ENCODE results near the gene APBA2. TPM values are rescaled to one million over a fixed set of nuclear protein-coding genes. Genes with fewer than 3 reads are reported as not detected.

APBA2 gene
- total RNA-seq, 1 donor from 2014 or later, result 0.24 TPM

DNA sequence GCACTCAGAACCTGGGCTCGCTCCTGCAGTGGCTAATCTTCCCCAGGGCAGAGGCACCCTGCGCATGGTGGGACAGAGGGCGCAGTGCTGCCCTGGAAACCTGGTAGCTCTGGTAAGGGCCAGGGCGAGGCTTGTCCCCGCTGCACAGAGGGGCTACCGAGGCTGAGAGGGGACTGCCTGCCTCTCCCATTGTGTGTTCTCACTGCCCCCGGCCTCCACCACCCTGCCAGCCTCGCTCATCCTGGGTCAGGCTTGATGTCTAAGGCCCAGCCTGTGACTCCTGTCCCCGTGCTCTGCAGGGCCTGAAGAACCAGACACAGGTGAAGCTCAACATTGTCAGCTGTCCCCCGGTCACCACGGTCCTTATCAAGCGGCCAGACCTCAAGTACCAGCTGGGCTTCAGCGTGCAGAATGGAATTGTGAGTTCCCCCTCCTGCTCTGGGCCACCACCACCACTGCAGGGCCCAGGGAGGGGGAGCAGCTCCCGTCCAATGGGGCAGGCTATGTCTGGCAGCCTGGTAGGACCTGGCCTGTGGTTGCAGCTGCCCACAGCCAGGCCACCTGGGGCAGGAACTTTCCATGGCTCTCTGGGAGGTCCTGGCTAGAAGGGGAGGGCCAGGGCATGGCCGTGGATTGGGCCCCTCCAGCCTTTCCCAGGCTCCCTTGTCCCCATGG is 222.3 kb downstream of the APBA2 start:
- no peak for ATAC-seq

DNA sequence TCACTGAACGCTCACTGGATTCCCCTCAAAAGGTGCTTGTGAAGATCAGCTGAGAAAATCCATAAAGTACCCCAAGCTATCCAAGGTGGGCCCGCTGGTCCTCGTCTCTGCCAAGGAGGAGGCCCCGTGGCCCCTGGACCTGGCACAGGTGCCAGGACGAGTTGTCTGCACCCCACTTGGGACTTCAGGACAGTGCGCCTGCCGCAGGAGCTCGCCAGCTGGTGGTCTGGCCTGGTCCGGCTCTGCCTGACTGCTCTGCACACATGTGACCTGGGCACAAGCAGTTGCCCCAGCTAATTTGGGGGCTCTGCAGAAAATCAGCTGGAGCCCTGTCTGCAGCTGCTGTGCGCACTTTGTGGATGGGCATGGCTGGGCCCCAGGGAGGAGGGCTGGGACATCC is 224.0 kb downstream of the APBA2 start:
- ATAC-seq, result no peak

DNA sequence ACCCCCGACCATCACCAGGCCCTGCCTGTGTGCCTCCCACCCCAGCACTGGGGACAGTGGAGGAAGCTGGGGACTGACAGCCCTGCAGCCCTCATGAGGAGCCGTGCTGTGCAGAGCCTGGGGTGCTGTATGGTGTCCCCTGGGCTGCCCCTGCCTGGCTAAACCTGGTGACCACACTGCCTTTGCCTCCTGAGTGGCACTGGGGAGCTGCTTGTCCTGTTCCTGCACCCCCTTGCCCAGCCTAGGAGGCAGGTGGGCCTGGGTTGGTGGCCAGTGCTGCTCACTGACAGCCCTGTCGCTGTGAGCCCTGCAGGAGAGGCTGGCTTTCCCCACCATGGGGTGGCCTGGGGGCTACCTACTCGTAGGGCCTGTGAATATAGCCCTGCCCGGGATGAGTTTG is 224.4 kb downstream of the APBA2 start:
- no peak for ATAC-seq

DNA sequence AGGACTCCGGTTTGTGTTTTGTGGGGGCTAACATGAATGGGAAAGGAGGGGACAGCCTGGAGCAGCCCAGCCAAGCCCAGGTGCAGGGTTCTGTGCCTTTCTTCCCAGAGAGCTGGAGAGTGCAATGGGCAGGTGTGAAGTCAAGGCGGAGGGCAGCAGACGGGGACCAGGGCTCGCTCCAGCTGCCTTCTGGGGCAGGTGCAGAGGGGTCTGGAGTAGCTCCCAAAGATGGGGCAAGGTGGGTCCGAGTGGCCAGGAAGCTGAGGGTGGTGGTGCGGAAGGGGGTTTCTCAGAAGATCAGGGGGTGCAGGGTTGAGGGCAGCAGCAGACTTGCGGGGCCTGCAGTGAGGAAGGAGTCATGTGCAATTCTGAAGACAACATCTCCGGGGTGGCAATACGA is 225.0 kb downstream of the APBA2 start:
- no peak for ATAC-seq

DNA sequence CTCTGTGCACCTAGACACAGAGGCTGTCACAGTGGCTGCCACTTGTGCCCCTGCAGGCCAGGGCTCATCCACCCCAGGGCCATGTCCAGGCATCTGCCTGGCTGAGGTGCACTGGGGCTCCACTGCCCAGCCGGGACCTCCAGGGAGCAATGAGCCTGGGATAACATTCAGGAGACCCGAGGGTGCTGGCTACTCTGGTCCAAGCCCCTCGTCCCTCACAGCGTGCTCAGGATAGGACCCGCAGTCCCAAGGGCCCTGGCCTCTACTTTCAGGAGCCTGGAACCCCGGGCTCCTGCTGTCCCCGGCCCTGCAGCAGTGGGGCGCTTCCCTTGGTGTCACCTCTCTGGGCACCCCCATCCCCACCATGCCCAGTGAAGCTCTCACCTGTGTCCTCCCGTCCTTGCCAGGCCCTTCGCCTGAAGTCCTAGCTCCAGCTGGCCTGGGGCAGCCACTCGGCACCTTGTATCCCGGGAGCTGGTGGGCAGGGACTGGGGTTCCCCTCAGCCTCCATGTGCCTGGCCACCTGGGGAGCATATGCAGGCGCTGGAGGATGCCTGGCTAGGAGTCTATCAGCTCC is 226.0 kb downstream of the APBA2 start:
- ATAC-seq, result no peak

DNA sequence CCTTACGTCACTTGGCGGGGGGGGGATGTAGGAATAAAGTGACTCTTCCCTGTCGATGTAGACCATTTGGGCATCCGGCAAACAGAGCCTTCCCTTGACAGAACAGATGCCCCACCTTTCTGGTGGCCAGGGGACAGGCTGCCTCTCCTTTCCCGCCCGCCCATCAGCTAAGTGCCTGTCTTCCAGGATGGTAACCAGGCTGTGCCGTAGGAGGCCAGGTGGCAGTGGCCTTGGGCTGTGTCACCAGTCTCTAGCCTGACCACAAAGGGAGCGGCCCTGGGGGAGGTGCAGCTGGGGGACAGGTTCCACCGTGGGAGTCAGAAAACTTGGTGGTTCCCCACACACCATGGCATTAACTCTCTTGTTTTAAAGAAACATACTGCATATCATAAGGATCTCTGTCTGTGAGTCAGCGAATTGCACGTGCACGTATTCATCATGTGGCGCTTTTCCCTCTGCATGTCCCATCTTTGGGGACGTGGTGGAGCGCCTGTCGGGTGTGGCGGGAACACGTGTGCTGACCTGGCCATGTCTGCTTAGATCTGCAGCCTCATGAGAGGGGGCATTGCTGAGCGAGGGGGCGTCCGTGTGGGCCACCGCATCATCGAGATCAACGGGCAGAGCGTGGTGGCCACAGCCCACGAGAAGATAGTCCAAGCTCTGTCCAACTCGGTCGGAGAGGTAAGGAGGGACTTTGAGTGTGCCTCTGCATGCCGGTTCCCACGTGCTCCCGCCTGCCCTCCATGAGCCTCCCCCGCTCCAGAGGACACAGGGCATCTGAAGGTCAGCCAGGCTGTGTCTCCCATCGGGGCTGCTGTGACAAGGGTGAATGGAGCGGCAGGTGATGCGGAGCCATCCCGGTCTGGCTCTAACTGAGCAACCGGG is 227.8 kb downstream of the APBA2 start:
- ATAC-seq, result no peak

DNA sequence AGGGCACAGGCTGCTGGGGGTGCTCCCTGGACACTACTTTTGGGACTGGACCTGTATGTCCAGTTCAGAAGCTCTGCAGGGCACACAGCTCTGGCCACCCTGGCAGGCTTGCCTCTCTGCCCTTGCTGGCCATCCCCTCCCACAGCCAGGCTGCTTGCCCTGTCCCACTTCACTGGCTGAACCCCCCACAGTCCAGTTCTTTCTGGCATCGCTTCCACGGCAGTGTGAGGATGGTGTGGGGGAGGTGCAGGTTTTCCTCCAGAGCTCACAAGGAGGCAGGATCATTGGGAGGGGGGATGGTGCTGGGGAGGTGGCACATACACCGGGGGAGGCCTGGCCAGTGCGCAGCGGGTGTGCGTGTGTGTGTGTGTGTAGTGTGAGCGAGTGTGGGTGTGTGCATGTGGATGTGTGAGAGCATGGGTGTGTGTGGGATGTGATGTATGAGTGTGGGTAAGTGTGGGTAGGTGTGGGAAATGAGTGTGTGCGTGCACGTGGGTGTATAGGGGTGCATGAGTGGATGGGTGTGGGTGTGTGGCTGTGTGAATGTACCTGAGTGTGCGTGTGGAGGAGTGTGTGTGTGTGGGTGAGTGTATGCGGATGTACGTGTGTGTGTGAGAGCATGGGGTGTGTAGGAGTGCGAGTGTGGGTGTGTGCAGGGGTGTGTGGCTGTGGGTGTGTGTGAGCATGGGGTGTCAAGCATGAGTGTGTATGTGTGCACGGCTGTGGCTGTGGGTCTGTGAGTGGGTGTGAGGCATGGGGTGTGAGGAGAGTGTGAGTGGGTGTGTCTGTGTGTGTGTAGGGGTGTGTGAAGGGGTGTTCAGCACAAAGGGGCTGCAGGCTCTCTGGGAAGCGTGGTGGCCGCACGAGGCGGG is 228.7 kb downstream of the APBA2 start:
- no peak for ATAC-seq

DNA sequence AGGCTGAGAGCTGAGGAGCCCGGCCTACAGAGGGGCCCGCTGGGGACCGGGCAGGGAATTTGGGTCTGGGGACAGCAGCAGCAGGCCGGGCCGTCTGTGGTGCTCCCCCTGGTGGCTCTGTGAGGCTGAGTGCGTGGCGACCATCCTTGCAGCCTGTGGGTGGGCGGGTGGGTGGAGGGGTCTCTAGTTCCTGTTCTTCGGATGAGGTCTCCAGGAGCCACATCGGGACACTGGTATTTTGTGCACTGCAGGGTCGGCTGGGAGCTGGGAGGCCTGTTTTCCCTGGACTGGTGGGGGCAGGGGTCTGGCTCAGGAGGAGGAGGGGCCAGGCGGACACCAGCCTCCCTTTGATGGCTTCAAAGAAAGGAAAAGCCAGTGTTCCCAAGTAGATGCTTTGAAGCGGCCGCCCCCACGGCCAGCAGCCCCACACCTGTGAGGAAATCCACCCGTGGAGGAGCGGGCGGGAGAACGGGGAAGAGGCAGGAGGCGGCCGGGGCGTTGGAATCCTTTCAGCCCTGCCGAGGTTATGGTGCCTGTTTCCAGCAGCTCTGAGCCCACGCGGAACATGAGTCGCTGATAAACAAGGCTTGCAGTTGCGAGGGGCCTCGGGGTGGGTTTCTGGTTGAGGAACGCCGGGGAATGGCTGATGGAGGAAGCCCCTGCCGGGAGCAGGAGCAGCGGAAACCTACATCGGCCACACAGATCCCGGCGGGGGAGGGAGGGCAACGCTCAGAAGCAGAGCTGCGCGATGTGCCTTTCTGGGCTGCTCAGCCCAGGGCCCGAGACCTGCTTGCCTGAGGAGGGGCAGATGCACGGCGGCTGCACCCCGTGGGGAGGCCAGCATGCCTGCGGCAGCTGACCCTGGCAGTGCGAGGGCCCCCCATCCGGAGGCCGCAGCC is 229.6 kb downstream of the APBA2 start:
- no peak for ATAC-seq

DNA sequence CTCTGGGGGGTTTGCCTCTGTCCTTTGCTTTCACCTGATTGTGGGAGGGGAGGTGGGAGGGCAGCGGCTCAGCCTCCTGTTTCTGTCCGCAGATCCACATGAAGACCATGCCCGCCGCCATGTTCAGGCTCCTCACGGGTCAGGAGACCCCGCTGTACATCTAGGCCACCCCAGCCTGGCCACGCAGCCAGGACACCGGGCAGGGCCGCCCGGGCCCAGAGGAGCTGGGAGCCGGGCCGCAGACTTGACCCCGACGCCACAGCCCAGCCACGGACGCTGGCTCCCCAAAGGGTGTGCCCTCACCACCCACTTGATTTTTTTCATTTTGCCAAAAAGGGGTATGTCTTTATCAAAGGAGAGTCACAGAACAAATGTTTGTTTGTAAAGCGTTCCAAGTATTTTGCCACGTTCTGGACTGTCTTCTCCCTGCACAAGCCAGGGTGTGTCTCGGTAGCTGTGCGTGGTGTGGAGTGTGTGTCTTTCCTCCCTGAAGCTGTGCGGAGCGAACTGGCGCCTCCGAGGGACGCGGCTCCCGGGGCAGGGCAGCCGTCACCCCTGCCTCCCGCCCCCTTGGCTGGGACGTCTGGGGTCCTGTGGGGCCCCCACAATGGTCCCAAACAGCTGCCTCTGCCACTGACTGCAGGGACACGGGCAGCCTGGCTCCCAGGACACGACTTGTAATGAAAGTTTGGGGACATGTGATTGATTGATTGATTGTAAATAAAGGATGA is 231.4 kb downstream of the APBA2 start:
- ATAC-seq, result no peak

DNA sequence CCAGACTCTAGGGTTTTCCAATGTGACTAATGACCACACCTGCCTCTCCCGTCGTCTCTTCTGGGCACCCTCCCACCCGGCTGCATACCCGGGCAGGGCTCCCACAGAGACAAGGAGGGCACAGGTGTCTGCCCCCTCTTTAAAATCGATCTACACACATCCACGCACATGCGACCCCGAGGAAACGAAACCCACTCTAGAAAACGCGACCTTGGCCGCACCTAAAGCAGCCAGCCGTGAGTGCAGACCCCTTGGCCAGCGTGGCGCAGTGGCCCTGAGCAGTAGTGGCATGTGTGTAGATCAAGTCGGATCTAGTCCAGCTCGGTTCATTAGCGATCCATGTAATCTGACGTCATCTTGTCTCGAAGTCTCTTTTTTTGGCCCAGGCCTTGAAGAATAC is 232.0 kb downstream of the APBA2 start:
- no peak for ATAC-seq

DNA sequence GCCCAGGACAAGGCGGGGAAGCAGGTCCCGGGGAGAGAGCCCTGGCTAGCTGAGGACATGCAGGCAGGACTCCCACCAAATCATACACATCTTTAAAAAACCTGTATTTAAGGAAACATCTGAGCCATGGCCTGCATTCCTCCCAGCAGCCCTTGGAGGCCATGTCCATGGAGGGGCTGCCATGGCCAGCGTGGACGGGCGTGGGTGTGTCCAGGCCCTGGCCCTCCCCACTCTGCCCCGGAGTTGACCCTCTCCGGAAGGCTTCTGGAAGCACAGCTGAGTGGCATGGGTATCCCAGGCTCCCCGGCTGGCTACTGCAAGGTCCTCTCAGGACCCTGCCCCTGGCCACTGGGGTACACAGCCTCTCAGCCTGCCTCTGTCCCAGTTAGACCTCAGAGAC is 234.1 kb downstream of the APBA2 start:
- ATAC-seq, result no peak

DNA sequence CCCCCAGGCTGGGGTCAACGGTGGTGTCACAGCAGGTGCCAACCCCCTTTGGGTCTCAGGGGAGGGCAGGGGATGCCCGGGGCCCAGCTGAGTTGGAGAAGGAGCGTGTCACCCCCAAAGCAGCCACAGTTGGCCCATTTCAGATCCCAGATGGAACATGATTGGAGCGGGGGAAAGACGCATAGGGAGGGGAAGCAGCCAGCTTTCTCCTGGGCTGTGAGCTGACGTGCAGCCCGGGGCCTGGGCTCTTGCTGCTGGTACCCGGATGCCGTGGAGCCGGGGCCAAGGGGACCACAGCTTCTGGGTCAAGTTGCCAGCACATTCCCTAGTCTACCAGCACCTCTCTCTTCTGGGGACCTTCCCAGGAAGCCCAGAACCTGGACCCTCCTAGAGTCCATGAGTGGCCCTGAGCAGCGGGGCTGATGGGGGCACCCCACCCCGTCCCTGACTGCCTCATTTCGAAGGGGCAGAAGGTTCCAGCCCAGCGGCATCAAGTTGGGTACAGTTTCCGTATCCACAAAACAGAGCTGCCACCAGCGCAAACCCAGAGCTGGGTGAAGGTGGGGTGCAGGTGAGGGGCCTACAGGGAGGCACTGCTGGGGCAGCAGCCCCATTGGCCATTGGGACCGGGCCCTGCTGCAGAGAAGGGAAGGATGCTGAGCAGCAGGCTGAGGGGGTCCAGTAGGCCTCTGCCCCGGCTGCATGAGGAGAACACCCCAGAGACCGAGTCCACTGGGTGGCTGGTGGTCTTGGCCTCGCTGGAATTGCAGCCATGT is 235.0 kb downstream of the APBA2 start:
- no peak for ATAC-seq

DNA sequence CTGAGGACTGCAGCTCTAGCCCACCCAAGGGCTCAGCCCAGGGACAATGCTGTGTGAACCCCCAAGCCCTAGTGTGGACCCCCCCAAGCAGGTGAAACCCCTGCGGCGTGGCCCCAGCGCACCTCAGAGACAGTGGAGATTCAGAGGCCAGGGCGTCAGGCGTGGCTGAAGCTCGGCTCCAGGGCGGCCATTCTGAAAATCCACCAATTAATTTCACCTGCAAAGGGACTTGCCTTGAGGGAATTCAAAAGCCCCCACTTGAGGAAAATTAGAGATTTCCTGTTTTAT is 235.5 kb downstream of the APBA2 start:
- no peak for ATAC-seq

DNA sequence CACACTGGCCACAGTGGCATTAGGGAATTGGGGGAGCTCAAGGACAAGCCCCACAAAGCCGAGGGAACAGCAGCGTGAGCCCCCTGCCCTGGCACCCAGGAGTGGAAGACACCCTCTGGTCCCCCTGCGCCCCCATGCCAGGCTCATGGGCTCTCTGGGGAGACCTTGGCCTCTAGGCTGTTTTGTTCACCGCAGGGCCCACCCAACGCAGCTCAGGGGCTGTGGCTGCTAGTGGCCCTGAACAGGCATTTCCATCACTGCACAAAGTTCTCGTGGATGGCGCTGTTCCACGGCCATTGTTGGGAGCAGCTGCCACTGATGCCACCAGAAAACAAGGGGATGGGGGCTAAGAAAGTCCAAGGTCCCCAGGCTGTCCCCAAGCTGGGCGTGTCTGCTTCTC is 236.1 kb downstream of the APBA2 start:
- ATAC-seq, result no peak

DNA sequence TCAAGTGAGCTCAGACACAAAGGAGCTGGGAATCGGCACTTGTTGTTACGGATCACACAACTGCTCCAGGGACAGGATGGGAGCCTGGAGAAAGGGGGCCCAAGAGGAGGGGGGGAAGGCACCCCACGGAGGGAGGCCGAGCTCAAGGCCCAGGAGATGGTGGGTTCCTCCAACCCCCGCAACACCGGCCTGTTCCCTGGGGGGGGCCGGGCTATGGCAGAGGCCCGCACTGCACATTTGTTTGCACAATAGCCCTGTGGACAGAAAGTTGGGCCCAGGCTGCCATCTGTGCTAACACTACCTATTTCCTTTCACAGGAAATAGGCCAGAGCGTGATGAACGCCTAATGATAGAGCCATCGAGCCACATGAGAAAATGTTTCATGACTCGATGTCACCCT is 236.7 kb downstream of the APBA2 start:
- ATAC-seq, result no peak

DNA sequence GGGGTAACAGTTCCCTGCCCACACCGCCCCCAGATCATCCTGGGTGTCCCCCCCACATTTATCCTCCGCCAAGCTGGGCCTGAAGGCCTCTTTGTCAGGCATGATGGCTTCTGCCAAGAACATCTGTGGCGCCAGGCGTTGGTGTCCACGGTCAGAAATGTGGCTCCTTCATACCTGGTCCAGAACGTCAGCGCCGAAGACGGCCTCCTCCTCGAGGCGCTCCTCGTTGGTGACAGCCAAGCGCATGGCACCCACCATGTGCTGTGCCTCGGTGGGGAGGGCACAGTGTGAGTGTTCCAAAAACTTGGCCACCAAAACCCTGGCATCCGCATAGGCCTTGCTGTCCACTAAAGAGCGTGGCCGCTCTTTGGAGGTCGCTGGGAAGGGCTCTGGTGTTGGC is 237.4 kb downstream of the APBA2 start:
- ATAC-seq, result no peak

DNA sequence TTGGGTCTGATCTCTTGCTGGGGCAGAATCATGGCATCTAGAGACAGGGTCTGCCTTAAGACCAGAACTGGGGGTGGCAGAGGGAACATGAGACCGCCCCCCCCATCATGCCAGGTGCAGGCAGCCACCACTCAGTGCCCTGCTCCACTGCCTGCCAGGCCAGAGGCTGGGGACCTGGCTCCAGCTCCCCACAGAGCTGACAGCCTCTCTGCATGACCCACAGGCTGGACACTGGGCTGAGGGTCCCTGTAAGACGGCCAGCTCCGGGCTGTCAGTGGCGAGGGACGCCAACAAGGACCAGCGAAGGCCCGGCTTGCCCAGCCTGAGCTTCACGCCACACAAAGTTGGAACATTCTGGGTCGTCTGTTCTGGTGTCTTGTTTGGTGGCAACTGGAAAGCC is 238.2 kb downstream of the APBA2 start:
- ATAC-seq, result no peak

DNA sequence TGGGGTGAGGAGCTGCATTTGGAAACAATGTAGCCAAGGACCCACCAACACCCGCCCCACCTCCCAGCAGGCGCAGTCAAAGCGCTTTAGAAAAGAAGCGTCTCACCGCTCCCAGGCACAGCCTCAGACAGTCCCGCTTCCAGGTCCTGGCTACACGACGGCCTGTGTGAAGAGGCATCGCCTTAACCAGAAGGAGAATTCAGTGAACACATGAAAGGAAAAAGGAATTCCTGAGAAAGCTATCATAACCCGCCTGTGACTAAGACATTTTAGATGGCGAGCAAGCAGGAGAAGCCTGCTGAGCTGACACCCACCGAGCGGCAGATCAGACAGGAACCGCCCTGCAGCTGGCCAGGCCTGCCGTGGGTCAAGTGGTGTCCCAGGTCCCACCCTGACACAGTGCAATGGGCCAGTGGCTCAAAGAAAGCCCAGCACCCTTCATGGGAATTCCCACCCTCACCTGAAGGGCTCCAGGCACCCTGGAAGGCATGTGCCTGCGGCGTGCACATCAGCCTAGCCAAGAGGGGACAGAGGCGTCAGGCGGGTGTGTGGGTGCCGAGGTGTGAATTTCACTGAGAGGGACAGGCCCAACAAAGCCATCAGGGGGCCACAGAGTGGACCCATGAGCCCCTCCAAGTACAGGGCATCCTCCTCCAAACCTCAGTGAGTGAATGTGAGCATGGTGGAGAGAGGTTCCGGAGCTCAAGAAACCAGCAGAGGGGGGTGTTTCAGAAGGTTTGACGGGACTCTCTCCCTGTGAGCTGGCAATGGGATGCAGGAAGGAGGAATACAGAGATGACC is 239.0 kb downstream of the APBA2 start:
- no peak for ATAC-seq

DNA sequence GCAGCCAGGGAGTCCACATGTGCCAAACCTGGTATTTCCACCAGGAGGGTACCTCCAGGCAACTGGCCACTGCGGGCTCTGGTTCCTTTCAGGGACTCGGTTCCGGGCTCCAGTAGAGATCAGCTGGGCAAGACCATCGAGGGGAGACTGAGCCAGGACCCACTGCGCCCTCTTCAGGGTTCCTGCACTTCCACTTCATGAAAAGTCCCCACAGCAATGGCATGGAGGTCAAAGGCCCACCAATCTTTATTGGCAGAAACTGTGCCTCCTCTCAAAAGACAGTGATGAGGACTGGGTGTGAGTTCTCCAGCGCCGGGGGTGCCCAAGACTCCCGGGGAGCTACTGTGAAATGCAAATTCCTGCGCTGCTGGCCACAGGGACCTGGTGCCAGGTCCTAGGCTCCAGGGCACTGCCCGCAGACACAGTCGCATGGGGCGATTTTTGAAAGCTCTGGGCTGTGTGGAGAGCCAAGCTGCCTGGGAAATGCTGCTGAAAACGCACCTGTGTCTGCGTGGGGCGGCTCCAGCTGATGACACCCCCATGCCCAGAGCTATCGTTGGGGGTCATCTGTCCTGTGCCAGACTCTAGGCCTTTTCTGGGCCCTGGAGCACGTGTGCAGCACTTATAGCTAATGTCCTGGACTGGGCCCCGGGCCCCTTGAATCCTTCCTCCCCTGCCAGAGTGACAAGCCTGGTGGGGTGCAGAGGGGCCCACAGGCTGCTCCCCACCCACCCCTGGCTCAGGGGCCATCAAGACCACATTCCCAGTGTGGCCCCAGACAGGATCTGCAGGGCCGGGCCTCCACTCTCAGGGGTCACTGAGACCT is 239.8 kb downstream of the APBA2 start:
- ATAC-seq, result no peak
